ENCODE data around the gene RNF115.
A peak's percentile ranks its signal among the peaks of the same experiment; 100 is the strongest.
"Not testable (repeated sequence)": the region's sequence is repeated elsewhere in the genome, so short reads cannot be mapped to it uniquely, and the experiment has no call there.

Gene RNF115

GRCh38 chr1:145730467-145730866 lies 93.4 kb downstream of the RNF115 start:
- DNase-seq (ENCODE audit: low read depth): no peak

GRCh38 chr1:145729666-145730436 lies 94.0 kb downstream of the RNF115 start:
- DNase-seq (ENCODE audit: low read depth): no peak

DNA sequence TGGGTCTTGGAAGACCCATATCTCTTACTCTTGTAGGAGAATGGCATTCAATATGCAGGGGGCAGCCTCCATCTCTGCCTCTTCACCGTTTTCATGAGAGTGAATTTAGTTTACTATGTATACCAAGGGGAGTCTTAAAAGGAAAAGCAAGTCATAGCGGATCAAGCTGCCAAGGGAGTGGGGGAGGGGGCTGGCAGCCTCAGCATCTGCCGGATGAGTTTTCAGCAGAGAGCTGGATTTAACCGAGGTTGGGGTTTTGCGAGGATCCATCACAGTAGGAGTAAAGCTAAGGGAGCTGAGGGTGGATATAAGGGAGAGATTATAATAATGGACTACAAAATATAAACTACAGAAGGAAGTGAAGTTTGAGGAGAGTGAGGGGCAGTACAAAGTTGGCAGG lies 94.7 kb downstream of the RNF115 start:
- DNase-seq (ENCODE audit: low read depth): no peak

GRCh38 chr1:145726193-145726592 lies 97.7 kb downstream of the RNF115 start:
- DNase-seq (ENCODE audit: low read depth): not testable (repeated sequence)

DNA sequence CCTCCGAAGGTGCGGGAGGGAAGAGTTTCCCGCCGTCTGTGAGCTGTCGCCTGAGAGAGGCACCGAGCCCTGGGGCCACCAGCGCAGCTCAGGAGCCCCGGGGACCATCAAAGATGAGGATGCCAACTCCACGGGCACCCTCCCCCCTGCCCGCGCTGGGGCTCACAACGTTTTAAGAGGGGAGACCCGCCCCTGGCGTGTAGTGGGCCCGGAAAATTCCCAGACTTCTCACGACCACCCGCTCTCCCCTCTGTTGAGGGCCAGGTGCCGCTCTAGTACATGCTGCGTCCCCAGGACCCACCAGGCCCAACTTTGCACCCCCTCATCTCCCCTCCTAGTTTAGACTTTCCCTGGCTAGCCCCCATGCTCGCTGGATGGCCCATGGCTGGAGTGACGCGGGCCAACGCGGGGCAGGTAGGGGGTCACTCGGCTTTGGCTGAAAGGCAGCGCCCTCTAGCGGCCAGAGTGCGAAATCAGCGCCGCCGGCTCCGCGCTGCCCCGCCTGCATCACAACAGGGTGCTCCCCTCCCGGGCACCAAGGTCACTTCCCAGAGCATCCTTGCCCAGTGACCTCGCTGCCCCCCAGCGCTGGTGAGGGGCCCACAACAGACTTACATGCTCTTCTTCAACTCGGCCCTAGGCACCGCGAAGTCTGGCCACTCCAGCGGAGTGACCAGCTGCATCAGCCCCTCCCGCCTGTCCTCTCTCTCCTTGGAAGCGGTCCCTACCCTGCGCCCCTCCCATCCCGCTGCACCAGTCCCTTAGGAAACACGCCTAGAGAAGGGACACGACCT lies 102.8 kb downstream of the RNF115 start:
- DNase-seq (ENCODE audit: low read depth): no peak

DNA sequence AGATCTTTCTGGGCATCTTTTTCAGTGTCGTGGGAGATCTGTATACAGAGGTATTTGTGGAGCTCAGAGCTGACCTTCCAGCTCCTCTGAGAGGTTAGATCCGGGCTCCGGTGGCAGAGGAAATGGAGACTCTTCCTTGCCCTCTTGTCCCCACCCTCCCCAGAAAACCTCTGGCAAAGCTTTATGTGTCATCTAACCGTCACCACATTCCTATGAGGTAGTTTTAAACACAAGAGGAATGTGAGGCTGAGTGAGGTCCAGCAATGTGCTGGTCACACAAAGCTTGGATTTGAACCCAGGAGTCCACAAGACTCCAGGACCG lies 103.4 kb downstream of the RNF115 start:
- peak; percentile 79 for DNase-seq (ENCODE audit: low read depth)

- no peak for DNase-seq (ENCODE audit: low read depth)
Observed at GRCh38 chr1:145719230-145720079, 104.4 kb downstream of the RNF115 start, which contains the start of gene CD160. Gene CD160, plus strand, starts transcription at chr1:145719499. Its CDS starts 8,829 bp downstream, at chr1:145728328.

GRCh38 chr1:145718465-145718864 lies 105.4 kb downstream of the RNF115 start:
- not testable (repeated sequence) for DNase-seq (ENCODE audit: low read depth)

- DNase-seq (ENCODE audit: low read depth): no peak
Observed at GRCh38 chr1:145717833-145718232, 106.1 kb downstream of the RNF115 start.

- DNase-seq (ENCODE audit: low read depth): no peak
Observed at GRCh38 chr1:145716641-145717345, 107.1 kb downstream of the RNF115 start.

GRCh38 chr1:145714524-145715111 lies 109.3 kb downstream of the RNF115 start:
- DNase-seq (ENCODE audit: low read depth): no peak

- no peak for DNase-seq (ENCODE audit: low read depth)
Observed at GRCh38 chr1:145711213-145711651, 112.7 kb downstream of the RNF115 start.

DNA sequence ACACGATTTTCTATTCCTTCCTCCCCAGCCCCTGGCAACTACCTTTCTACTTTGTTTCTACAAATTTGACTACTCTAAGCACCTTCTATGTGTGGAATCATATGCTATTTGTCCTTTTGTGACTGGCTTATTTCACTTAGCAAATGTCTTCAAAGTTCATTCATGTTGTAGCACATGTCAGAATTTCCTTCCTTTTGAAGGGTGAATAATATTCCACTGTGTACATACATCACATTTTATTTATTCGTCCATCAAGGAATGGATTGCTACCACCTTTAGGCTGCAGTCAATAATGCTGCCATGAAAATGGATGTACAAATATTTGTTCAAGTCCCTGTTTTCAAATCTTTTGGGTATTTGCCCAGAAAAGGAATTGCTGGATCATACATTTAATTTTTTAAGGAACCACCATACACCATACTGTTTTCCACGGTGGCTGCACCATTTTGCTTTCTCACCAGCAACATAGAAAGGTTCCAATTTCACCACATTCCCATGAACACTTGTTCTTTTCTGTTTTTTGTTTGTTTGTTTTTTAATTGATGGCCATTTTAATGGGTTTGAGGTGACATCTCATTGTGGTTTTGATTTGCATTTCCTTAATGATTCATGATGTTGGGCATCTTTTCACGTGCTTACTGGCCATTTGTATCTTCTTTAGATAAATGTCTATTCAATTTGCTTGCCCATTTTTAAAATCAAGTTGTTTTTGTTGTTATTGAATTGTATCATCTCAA lies 113.4 kb downstream of the RNF115 start:
- DNase-seq (ENCODE audit: low read depth): no peak

DNA sequence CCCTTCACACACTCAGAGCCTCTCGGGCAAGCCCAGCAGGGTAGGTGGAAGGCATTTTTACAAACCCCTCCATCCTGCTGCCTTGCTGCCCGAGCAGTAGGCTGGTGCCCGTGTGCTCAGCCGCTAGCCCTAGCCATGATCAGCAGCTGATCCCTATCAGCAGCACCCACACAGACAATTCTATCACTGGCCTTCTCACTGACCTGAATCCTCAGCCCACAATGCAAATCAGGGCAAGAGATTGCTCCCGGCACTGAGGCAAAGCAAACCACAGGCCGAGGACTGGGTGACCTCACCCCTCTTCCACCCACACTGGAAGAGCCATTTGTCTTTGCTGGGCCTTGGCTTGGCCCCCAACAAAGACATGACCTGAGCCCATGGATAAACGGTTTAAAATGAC lies 115.8 kb downstream of the RNF115 start:
- DNase-seq (ENCODE audit: low read depth): no peak

- DNase-seq (ENCODE audit: low read depth): no peak
Observed at GRCh38 chr1:145707183-145707867, 116.6 kb downstream of the RNF115 start, which contains the start of gene PDZK1. Gene PDZK1, minus strand, starts transcription at chr1:145707368. Its CDS starts 19,347 bp downstream, at chr1:145688021.

GRCh38 chr1:145706086-145706664 lies 117.7 kb downstream of the RNF115 start:
- peak; percentile 72 for DNase-seq (ENCODE audit: low read depth)

DNA sequence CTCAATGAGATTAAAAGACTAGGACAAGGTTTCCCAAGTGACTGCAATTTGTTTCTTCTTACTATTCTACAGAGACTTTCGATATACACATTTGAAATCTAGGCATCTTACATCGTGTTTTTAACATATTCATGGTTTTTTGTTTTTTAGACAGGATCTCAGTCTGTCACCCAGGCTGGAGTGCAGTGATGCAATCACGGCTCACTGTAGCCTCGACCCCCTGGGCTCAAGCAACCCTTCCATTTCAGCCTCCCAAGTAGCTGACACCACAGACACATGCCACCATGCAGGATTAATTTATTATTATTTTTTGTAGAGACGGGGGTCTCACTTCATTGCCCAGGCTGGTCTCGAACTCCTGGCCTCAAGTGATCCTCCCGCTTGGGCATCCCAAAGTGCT lies 118.3 kb downstream of the RNF115 start:
- DNase-seq (ENCODE audit: low read depth): no peak

DNA sequence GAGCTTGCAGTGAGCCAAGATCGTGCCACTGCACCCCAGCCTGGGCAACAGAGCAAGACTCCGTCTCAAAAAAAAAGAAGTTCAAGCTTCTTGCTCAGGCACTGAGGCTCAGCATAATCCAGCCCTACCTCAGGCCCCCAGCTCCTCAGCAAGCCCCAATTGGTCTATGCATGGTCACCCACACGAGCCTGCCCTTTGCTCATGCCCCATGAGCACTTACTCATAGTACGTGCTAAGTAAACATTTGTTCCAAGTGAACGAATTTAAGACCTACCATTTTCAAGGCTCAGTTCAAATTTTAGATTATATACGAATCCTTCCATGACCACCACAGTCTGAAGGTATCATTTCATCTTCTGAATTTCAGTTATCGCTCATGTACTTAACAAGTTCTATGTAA lies 121.1 kb downstream of the RNF115 start:
- DNase-seq (ENCODE audit: low read depth): no peak

DNA sequence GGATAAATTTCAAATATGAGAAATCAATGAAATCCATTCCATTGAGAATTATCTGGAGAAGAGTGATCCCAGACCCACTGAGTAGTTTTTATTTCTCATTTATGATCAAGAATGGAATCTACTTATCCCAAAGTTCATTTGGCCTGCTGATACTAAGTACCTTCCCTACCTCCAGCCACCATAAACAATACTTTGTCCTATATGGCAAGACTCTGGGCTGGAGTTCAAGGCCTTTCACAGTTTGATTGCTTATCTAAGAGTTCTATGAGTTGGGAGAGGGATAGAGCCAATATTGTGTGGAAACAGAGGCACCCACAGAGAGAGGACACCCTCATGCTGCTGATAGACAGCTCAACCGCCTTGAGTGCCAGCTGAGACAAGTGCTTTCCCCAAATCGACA lies 121.8 kb downstream of the RNF115 start:
- DNase-seq (ENCODE audit: low read depth): no peak

All from HS-27A (cell line).